Activated T-cell treated with anti-CD3 and anti-CD28 coated beads, Interleukin-2, amount 50 U/mL, for 4 hours (primary cell): Measurements from ENCODE around the gene FOXA2. TPM values are rescaled to one million over a fixed set of nuclear protein-coding genes. Genes with fewer than 3 reads are reported as not detected.

Experiments
- ATAC-seq, 2 donors: fragments of 200-7000 bp; cut with Tn5 transposase; one replicate each; pipeline ENCODE4 v1.10.0; 2021
- DNase-seq: peaks from one replicate; pipeline ENCODE4 v3.0.0-alpha.2; 2020
- H3K27me3 Mint-ChIP-seq: one replicate; pipeline ENCODE4 v1.8.0; 2021; ENCODE audit warnings: low read depth, mixed read lengths
- H3K36me3 Mint-ChIP-seq: one replicate; pipeline ENCODE4 v1.8.0; 2022; ENCODE audit warnings: mixed read lengths; ENCODE audit not compliant: insufficient read depth
- H3K4me1 Mint-ChIP-seq: one replicate; pipeline ENCODE4 v1.8.0; 2021; ENCODE audit warnings: low read depth, mixed read lengths
- H3K4me3 Mint-ChIP-seq: one replicate; pipeline ENCODE4 v1.8.0; 2021; ENCODE audit warnings: mild to moderate bottlenecking, moderate library complexity, mixed read lengths
- H3K9me3 Mint-ChIP-seq: one replicate; pipeline ENCODE4 v1.8.0; 2021; ENCODE audit warnings: mixed read lengths
- total RNA-seq, 3 donors: library from RNA; stranded (reverse); gene quantifications; one replicate each; pipeline ENCODE4 v1.2.1, GENCODE V29; 2021

FOXA2 gene
- total RNA-seq, 3 donors from 2014 or later, result not detected

GRCh38 chr20:22548040-22548439 is 36.3 kb downstream of the FOXA2 start:
- ATAC-seq (no peak), DNase-seq (no peak)
- Mint-ChIP-seq H3K4me1 (no peaks in the 10 kb centered on the region), H3K4me3 (no peak overlapping the region), H3K27me3 (peaks cover 6% of the 10 kb centered on the region), H3K36me3 (no peaks in the 10 kb centered on the region), H3K9me3 (peaks cover 6% of the 10 kb centered on the region)

DNA sequence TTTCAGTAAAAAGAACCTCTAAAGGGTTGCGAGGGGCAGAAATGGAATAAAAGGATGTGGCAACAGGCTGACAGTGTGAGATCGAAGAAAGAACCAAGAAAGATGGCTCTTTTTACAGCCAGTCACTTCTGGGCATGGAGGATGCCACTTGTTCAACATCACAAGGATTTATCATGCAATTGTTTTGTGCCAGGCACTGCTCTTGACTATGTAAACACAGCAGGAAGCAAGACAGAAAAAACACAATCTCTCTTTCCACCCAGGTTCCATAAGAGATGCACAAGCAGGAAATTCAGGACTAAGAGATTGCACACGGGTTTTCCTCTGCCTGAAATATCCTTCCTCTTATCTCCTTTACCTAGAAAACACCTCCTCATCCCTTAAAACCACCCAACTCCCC is 38.0 kb downstream of the FOXA2 start:
- no peak for DNase-seq
- Mint-ChIP-seq H3K4me1 (no peaks in the 10 kb centered on the region), H3K4me3 (no peak overlapping the region), H3K36me3 (no peaks in the 10 kb centered on the region), H3K9me3 (peaks cover 6% of the 10 kb centered on the region), H3K27me3 (peaks cover 6% of the 10 kb centered on the region)
- no peak for ATAC-seq

DNA sequence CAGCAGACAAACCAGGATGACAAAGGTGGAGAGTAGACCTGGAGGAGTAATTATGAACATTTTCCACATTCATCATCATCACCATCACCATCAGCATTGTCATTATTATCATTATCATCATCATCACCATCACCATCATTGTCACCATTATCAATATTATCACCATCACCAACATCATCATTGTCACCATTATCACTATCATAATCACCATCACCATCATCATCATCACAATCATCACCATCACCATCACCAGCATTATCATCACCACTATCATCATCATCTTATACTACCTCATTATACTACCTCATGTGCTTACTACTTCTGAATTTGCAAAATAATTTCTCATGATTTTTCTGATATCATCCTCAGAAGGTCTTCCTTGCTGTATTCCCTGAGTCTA is 39.3 kb downstream of the FOXA2 start:
- Mint-ChIP-seq H3K27me3 (peaks cover 1% of the 10 kb centered on the region), H3K9me3 (peaks cover 4% of the 10 kb centered on the region)

GRCh38 chr20:22544462-22544861 is 39.9 kb downstream of the FOXA2 start:
- H3K4me1 Mint-ChIP-seq, result no peaks in the 10 kb centered on the region
- H3K36me3 Mint-ChIP-seq, result no peaks in the 10 kb centered on the region
- no peaks in the 10 kb centered on the region for H3K27me3 Mint-ChIP-seq

More for the DNA sequence above, 39.3 kb downstream of the FOXA2 start:
- ATAC-seq (no peak), DNase-seq (no peak)
- no peaks in the 10 kb centered on the region for H3K36me3 Mint-ChIP-seq
- no peak overlapping the region for H3K4me3 Mint-ChIP-seq
- H3K4me1 Mint-ChIP-seq, result no peaks in the 10 kb centered on the region

DNA sequence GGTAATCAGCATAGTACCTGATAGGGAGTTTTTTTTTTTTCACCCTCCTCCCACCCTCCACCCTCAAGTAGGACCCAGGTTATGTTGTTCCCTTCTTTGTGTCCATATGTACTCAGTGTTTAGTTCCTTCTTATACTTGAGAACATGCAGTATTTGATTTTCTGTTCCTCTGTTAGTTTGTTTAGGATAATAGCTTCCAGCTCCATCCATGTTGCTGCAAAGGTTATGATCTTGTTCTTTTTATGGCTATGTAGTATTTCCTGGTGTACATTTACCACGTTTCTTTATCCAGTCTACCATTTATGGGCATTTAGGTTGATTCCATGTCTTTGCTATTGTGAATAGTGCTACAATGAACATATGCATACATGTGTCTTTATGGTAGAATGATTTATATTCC is 41.9 kb downstream of the FOXA2 start:
- DNase-seq (no peak), ATAC-seq (no peak)
- H3K36me3 Mint-ChIP-seq, result no peaks in the 10 kb centered on the region
- no peak overlapping the region for H3K4me3 Mint-ChIP-seq
- peaks cover 2% of the 10 kb centered on the region for H3K27me3 Mint-ChIP-seq
- H3K4me1 Mint-ChIP-seq, result no peaks in the 10 kb centered on the region
- peaks cover 5% of the 10 kb centered on the region for H3K9me3 Mint-ChIP-seq

More at GRCh38 chr20:22544462-22544861, 39.9 kb downstream of the FOXA2 start:
- ATAC-seq, result no peak
- DNase-seq, result no peak
- H3K4me3 Mint-ChIP-seq, result no peak overlapping the region
- H3K9me3 Mint-ChIP-seq, result peaks cover 3% of the 10 kb centered on the region

- no peak overlapping the region for H3K4me3 Mint-ChIP-seq
- H3K36me3 Mint-ChIP-seq, result no peaks in the 10 kb centered on the region
- H3K4me1 Mint-ChIP-seq, result no peaks in the 10 kb centered on the region
- peaks cover 3% of the 10 kb centered on the region for H3K9me3 Mint-ChIP-seq
- no peak for DNase-seq
- no peak for ATAC-seq
- H3K27me3 Mint-ChIP-seq, result peaks cover 2% of the 10 kb centered on the region
Measured at GRCh38 chr20:22540832-22541231, 43.5 kb downstream of the FOXA2 start.

DNA sequence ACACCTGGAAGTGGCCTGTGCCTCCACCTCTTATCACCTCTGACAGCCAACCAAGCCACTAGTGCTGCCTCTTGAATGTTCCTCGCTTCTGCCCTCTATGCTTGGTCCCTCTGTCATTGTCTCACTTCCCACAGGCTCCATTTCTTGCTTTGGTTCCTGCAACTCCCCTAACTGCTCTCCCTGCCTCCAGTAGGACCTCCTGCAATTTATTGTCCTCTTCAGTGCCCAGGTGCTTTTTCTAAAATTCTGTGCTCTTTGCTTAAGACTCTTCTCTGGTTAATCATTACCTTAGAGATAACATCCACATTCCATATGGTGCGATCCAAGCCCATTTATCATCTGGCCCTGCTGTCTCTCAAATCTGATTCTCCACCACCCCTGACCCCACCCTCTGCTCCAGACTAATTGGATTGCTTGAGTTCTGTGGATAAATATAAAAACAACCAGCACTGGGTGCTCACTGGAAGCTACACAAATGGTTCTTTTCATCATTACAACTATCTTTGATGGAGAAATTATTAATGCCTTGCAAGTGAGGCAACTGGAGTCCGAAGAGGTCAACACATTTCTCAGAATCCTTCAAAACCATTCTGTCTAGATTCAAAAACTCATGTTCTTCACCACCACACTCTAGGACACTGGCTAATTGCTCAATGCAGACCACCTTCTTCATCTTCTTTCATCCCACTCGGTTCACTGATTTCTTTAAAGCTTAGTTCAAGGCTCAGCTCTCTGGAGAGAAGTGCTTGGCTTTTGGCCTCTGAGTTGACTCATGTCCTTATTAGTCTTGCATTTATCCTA is 47.2 kb downstream of the FOXA2 start:
- peaks cover 2% of the 10 kb centered on the region for H3K27me3 Mint-ChIP-seq
- H3K4me3 Mint-ChIP-seq, result no peak overlapping the region

DNA sequence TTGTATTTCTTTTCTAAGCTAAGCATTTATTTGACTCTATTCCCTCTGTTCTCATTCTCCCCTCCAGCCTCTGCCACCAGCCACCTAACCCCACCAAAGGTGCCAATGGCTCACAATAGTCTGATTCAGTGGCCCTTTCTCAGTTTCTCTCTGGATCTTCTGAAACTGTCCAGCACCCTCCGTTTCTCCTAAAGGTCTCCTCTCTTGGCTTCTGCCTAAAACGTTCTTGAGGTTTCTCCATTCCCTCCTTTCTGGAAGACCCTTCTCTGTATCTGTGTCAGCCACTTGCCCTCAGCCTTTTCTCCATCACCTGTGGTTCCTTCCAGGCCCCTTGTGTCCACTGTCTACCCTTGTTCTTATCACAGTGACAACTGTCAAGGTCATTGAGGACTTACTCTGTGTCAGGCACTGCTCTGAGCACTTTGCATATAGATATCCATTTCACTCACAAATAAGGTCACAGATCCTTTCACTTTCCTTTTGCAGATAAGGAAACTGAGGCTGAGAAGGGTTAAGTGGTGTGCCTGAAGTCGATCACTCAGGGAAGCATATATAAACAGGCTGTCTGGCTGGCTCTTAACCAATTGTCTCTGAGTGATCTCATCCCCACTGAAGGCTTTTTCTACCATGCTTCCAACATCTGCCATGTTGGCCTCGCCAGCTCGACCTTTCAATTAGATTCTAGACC is 48.1 kb downstream of the FOXA2 start:
- H3K4me3 Mint-ChIP-seq, result no peak overlapping the region
- no peak for DNase-seq
- no peaks in the 10 kb centered on the region for H3K36me3 Mint-ChIP-seq
- peaks cover 3% of the 10 kb centered on the region for H3K9me3 Mint-ChIP-seq
- H3K4me1 Mint-ChIP-seq, result no peaks in the 10 kb centered on the region
- no peak for ATAC-seq
- peaks cover 2% of the 10 kb centered on the region for H3K27me3 Mint-ChIP-seq

More for the DNA sequence above, 47.2 kb downstream of the FOXA2 start:
- peaks cover 3% of the 10 kb centered on the region for H3K9me3 Mint-ChIP-seq
- ATAC-seq, result no peak
- H3K36me3 Mint-ChIP-seq, result no peaks in the 10 kb centered on the region
- no peak for DNase-seq
- no peaks in the 10 kb centered on the region for H3K4me1 Mint-ChIP-seq

DNA sequence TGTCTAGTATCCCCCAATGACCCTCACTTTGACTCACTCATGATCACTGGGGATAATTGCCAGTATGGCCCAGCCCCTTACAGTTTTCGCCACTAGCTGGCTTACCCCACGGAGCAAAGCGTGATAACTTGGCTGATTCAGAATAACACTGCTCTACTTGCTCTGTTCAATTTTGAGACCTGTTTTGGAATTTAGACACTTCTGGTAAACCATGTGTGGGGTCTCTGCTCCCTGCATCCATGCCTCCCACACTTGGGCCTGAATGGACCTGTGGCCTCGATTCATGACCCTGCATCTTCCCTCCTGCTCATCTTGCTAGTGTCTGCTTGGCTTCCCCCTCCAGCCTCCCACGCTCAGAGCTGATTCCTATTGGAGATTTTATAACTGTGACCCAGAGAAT is 48.9 kb downstream of the FOXA2 start:
- H3K27me3 Mint-ChIP-seq, result peaks cover 2% of the 10 kb centered on the region
- no peak overlapping the region for H3K4me3 Mint-ChIP-seq
- no peak for DNase-seq
- peaks cover 7% of the 10 kb centered on the region for H3K9me3 Mint-ChIP-seq
- no peak for ATAC-seq
- H3K4me1 Mint-ChIP-seq, result no peaks in the 10 kb centered on the region
- H3K36me3 Mint-ChIP-seq, result no peaks in the 10 kb centered on the region

GRCh38 chr20:22533823-22534751 is 50.3 kb downstream of the FOXA2 start:
- Mint-ChIP-seq H3K4me3 (no peak overlapping the region), H3K36me3 (no peaks in the 10 kb centered on the region), H3K27me3 (peaks cover 2% of the 10 kb centered on the region), H3K4me1 (no peaks in the 10 kb centered on the region), H3K9me3 (peaks cover 6% of the 10 kb centered on the region)
- DNase-seq, result no peak
- ATAC-seq, result no peak

- H3K4me1 Mint-ChIP-seq, result no peaks in the 10 kb centered on the region
- no peak for DNase-seq
- H3K27me3 Mint-ChIP-seq, result no peaks in the 10 kb centered on the region
- H3K36me3 Mint-ChIP-seq, result no peaks in the 10 kb centered on the region
- no peak for ATAC-seq
- no peak overlapping the region for H3K4me3 Mint-ChIP-seq
- peaks cover 4% of the 10 kb centered on the region for H3K9me3 Mint-ChIP-seq
Measured at GRCh38 chr20:22532598-22532997, 51.8 kb downstream of the FOXA2 start.

DNA sequence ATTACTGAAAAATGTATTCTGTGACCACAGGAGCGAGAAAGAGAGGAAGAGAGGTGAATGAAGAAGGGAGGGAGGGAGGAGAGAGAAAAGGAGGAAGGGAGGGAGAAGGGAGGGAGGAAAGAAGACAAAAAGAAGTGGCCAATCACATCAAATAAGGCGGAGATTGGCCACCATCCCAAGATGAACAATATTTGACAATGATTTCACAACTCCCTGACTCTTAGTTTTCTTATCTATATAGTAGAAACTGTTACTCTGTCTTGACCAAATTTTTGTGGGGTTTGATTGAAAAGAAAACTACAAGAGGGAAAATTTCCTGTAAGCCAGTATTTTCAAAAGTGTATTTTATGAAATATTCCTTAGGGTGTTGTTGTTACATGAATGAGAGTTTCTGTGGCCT is 52.6 kb downstream of the FOXA2 start:
- DNase-seq (no peak), ATAC-seq (no peak)
- no peaks in the 10 kb centered on the region for H3K27me3 Mint-ChIP-seq
- H3K4me3 Mint-ChIP-seq, result no peak overlapping the region
- no peaks in the 10 kb centered on the region for H3K4me1 Mint-ChIP-seq
- no peaks in the 10 kb centered on the region for H3K36me3 Mint-ChIP-seq
- H3K9me3 Mint-ChIP-seq, result peaks cover 4% of the 10 kb centered on the region

DNA sequence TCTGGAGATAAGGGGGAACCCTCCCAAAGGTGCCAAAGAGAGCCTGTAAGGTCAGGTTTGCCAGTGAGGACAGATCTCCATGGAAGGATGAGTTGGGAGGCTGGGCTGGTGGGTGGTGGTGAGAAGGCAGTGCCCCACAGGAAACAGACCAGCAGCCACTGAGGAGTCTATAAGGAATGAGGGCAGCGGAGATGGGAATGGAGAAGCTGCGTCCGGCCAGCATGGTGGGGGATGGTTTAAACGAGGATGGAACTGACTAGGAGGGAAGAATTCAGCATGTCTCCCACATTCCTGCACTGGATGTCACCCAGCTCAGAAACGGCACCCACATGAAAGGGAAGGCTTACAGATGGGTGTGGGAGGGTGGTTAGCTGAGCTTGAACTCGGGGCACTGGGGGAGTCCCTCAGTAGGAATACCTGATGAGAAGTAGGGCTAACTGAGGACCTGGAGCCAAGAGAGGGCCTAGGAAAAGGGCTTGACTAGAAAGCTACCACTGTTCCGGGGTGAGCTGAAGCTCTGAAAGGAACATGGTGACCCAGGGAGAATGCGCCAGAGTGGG is 53.2 kb downstream of the FOXA2 start:
- Mint-ChIP-seq H3K27me3 (no peaks in the 10 kb centered on the region), H3K4me1 (no peaks in the 10 kb centered on the region), H3K4me3 (no peak overlapping the region), H3K36me3 (no peaks in the 10 kb centered on the region), H3K9me3 (peaks cover 4% of the 10 kb centered on the region)
- DNase-seq, result no peak
- no peak for ATAC-seq
